Gastroesophageal sphincter (tissue), 4 donors: ENCODE measurements around the gene LAMA5. TPM values are rescaled to one million over a fixed set of nuclear protein-coding genes. Genes with fewer than 3 reads are reported as not detected.

Source experiments
- ATAC-seq: fragments of 150-250 bp; one replicate; pipeline ENCODE4 v1.9.1; 2016; ENCODE audit warnings: mild to moderate bottlenecking, moderate library complexity
- H3K27ac ChIP-seq, 4 donors: fragments of 200-600 bp; sonication (generic) in 3 of 4; 1 replicate in 3 of 4; 2 replicates in 1 of 4; pipeline ENCODE4 v1.5.1; 2016 to 2019
- H3K27me3 ChIP-seq: fragments of 200-600 bp; sonication (generic); one replicate; pipeline ENCODE4 v1.5.1; 2019
- H3K36me3 ChIP-seq, 2 donors: fragments of 200-600 bp; sonication (generic); one replicate each; pipeline ENCODE4 v1.5.1; 2019; ENCODE audit warnings: control low read depth in 1 of 2
- H3K4me1 ChIP-seq, 3 donors: fragments of 200-600 bp; sonication (generic); 1 replicate in 2 of 3; 2 replicates in 1 of 3; pipeline ENCODE4 v1.5.1; 2016 to 2019; ENCODE audit warnings: control low read depth in 2 of 3
- H3K4me3 ChIP-seq, 2 donors: fragments of 200-600 bp; sonication (generic); one replicate each; pipeline ENCODE4 v1.5.1; 2019; ENCODE audit warnings: mild to moderate bottlenecking in 1 of 2, moderate library complexity in 1 of 2
- H3K9me3 ChIP-seq, 3 donors: fragments of 200-600 bp; sonication (generic); one replicate each; pipeline ENCODE4 v1.5.1; 2017 to 2019; ENCODE audit warnings: control low read depth in 2 of 3
- EP300 ChIP-seq: sonication (generic); formaldehyde crosslinking; IDR thresholded peaks from one replicate; pipeline ENCODE4 v1.6.1; 2017; ENCODE audit warnings: antibody characterized with exemption, mild to moderate bottlenecking
- POLR2A ChIP-seq, 2 donors: fragments of 450-650 bp; IDR thresholded peaks; one replicate each; pipeline ENCODE4 v1.6.1; 2017; ENCODE audit warnings: antibody characterized with exemption in 2 of 2, mild to moderate bottlenecking in 2 of 2, moderate library complexity in 1 of 2
- POLR2AphosphoS5 ChIP-seq: sonication (generic); formaldehyde crosslinking; IDR thresholded peaks from one replicate; pipeline ENCODE4 v1.6.1; 2017; ENCODE audit warnings: antibody characterized with exemption
- WGBS, 2 donors: methylation state at CpG; one replicate each; pipeline ENCODE4 v1.1.5; 2018; ENCODE audit warnings: low coverage in 1 of 2; 5-methylcytosine and 5-hydroxymethylcytosine counted together
- total RNA-seq, 4 donors: library from RNA; depleted of rRNA; stranded (reverse); fragments of >200 nt; gene quantifications; one replicate each; pipeline ENCODE4 v1.1.0, GENCODE V29; 2016
- TF ChIP-seq, protein P1 (sequence below), 4 experiments: fragments of 200-600 bp in 2 of 4; fragments of 450-650 bp in 2 of 4; sonication (generic) in 1 of 4; IDR thresholded peaks; one replicate each; pipeline ENCODE4 v1.5.1; 2017 to 2019; ENCODE audit warnings: antibody characterized with exemption in 4 of 4, mild to moderate bottlenecking in 2 of 4, moderate library complexity in 2 of 4

Gene LAMA5
- total RNA-seq, 4 donors from 2014 or later, result 58.6 to 259 (median 172) TPM

DNA sequence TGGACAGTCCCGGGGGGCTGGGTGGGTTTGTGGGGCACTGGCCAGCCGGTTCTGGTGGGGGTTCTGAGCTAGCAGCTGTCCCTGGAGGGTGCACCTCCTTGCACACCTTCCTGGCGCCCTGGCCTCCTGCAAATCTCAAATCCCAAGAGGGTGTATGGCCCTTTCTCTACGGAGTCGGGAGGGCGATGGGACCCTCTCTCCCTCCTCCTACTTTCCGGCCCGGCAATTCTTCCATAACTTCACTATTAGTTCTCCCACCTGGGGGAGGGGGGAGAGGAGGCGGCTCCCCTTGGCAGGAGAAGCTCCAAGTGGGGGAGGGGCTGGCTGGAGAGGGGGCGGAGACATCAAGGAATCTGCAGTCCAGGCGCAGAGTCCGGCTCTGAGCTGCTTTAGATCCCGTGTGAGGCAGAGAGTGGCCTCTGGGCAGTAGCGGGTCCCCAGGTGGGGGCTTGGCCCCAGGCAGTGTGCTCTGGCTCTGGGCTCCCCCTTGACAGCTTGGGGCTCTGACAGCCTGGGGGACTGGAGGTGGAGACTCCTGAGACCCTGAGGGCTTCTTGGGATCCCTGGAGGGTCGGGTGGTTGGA, 1.4 kb upstream of the LAMA5 start:
- WGBS, 2 donors, result 0% methylated on average over 5 of the region's 15 CpGs; no CpG with 5 or more reads in 1 of the 2 donors
- H3K27ac ChIP-seq, result peak overlapping the region; percentile 84 to 97 (median 92)
- no peaks in the 10 kb centered on the region for H3K9me3 ChIP-seq
- H3K4me3 ChIP-seq, result peak overlapping the region in 1 of 2 donors; percentile 93
- H3K27me3 ChIP-seq, result peaks cover 8% of the 10 kb centered on the region
- H3K36me3 ChIP-seq, result no peaks in the 10 kb centered on the region
- TF ChIP-seq, protein P1, sequence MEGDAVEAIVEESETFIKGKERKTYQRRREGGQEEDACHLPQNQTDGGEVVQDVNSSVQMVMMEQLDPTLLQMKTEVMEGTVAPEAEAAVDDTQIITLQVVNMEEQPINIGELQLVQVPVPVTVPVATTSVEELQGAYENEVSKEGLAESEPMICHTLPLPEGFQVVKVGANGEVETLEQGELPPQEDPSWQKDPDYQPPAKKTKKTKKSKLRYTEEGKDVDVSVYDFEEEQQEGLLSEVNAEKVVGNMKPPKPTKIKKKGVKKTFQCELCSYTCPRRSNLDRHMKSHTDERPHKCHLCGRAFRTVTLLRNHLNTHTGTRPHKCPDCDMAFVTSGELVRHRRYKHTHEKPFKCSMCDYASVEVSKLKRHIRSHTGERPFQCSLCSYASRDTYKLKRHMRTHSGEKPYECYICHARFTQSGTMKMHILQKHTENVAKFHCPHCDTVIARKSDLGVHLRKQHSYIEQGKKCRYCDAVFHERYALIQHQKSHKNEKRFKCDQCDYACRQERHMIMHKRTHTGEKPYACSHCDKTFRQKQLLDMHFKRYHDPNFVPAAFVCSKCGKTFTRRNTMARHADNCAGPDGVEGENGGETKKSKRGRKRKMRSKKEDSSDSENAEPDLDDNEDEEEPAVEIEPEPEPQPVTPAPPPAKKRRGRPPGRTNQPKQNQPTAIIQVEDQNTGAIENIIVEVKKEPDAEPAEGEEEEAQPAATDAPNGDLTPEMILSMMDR (IDR thresholded peaks at IDR 0.05), result no peak
- TF ChIP-seq POLR2A (IDR thresholded peaks at IDR 0.05) (no peak), EP300 (no peak), POLR2AphosphoS5 (no peak)
- peaks cover 9 to 92% (median 55%) of the 10 kb centered on the region in 3 donors for H3K4me1 ChIP-seq
- ATAC-seq, result no peak

DNA sequence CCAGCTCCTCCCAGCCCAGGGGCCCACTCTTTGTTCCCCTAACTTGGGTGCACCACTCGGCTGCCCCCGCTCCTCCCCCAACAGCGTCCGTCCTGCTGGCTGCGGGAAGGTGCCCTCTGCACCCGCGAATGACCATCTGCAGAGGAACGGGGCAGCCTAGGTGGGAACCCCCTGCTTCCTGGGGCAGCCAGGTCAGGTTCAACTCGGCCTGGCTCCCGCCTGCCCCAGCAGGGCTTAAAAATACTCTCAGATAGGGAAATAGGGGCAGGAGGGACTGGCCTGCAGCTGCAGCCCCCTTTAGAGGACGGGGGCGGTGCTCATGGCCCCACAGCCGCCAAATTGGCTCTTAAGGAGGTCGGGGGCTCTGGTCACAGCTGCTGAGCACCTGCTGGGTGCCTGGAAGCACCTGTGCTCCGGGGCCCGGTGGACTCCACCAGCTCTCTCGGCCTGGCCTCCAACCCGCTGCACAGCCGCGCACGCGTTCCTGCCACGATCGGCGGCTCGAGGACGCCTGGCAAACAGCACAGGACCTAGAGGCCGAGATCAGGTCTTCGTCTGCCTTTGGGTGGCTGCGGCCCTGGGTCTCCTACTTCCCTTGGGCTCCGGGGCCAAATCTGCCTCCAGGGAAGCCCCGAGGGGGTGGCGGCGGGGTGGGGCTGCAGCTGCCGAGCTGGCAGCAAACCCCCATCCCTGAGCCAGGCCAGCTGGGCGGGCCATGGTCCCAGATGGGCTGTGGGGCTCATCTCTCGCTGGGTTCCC, 700 bp upstream of the LAMA5 start:
- peak overlapping the region; percentile 75 to 93 for H3K4me3 ChIP-seq
- H3K9me3 ChIP-seq, result no peaks in the 10 kb centered on the region
- no peak for ATAC-seq
- H3K36me3 ChIP-seq, result no peaks in the 10 kb centered on the region
- TF ChIP-seq POLR2AphosphoS5, result peak; percentile 37
- no peak for TF ChIP-seq EP300
- peaks cover 9 to 98% (median 62%) of the 10 kb centered on the region in 3 donors for H3K4me1 ChIP-seq
- peak overlapping the region; percentile 84 to 97 (median 92) for H3K27ac ChIP-seq
- WGBS, 2 donors, result no CpG with 5 or more reads among the region's 37 CpGs
- H3K27me3 ChIP-seq, result peaks cover 8% of the 10 kb centered on the region

DNA sequence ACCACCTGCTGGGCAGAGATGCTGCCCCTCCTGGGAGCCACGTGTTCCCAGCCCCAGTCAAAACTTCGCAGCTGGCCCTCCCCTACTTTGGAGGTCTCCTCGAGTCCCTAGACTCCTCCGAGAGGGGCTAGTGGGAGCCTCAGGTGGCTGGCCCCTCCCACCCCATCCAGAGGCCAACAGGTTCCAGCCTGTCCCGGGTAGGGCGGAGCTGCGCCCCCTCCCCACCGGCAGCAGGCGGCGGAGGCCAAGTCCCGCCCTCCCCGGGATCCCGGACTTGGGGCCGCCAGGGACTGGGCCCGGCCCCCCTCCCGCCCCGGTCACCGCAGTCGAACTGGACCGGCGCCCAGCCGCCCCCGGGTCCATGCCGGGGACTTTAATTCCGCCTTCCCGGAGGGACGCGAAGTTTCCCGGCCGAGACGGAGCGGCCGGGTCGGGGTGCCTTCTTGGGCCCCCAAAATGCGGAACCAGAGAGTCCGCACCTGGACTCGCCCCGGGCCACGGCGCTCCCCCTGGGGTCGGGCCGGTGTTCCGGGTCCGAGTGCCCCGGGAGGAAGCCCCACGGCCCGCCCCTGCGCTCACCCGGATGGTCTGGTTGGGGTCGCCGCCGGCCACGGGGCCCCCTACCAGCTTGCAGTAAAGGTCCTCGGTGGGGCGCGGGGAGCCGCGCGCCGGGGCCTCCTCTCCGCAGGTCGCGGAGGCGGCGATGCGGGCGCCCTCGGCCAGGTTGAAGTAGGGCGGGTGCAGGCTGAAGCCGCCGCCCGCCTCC, 559 bp downstream of the LAMA5 start:
- peaks cover 8% of the 10 kb centered on the region for H3K27me3 ChIP-seq
- peaks cover 9 to 98% (median 69%) of the 10 kb centered on the region in 3 donors for H3K4me1 ChIP-seq
- ATAC-seq, result peak; percentile 1
- no peaks in the 10 kb centered on the region for H3K9me3 ChIP-seq
- TF ChIP-seq POLR2A (IDR thresholded peaks at IDR 0.05) (no peak), POLR2AphosphoS5 (no peak), EP300 (no peak)
- TF ChIP-seq, protein P1 (IDR thresholded peaks at IDR 0.05), result no peak
- peak overlapping the region; percentile 75 to 93 for H3K4me3 ChIP-seq
- H3K36me3 ChIP-seq, result peaks cover 0 to 2% of the 10 kb centered on the region in 2 donors
- WGBS, 2 donors, result no CpG with 5 or more reads among the region's 72 CpGs
- peak overlapping the region; percentile 84 to 97 (median 92) for H3K27ac ChIP-seq

DNA sequence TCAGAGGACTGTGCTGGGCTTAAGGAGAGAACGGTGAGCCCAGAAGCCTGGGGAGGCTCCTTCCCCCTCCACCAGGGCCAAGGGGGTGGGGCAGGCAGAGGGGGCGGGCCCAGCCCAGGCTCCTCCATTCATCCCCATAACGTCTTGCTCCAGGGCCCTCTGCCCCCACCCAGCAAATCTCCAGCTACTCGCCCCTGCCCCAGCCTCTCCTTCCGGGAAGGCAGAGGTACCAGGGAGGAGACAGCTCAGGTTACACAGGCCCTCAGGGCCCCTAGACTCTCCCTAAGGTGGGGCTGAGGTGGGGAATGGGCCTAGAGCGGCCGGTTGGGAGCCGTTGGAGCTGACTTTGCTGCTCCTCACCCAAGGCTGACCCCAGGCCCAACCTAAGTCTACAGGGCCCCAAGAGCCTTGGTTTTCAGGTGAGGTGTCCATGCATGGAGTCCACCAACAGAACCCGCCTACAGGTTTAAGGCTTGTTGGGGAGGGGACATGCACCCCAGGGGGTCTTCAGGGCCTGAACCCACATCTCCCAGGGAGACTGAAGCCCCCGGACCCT, 1.2 kb downstream of the LAMA5 start:
- WGBS, 2 donors, result no CpG with 5 or more reads among the region's 10 CpGs

More for the DNA sequence above, 1.2 kb downstream of the LAMA5 start:
- no peaks in the 10 kb centered on the region for H3K9me3 ChIP-seq
- peaks cover 8% of the 10 kb centered on the region for H3K27me3 ChIP-seq
- peaks cover 0 to 4% of the 10 kb centered on the region in 2 donors for H3K36me3 ChIP-seq
- H3K4me3 ChIP-seq, result peak overlapping the region; percentile 75 to 93
- ATAC-seq, result peak; percentile 10
- H3K4me1 ChIP-seq, result peaks cover 9 to 98% (median 69%) of the 10 kb centered on the region in 3 donors
- TF ChIP-seq POLR2A (IDR thresholded peaks at IDR 0.05), result no peak
- TF ChIP-seq, protein P1 (IDR thresholded peaks at IDR 0.05), result no peak
- TF ChIP-seq POLR2AphosphoS5, result no peak
- no peak for TF ChIP-seq EP300
- peak overlapping the region; percentile 84 to 97 (median 92) for H3K27ac ChIP-seq
